Testis (tissue), 3 donors: ENCODE data around the gene CLDN3. TPM values are rescaled to one million over a fixed set of nuclear protein-coding genes. Genes with fewer than 3 reads are reported as not detected.
A peak's percentile ranks its signal among the peaks of the same experiment; 100 is the strongest.
"Not testable (repeated sequence)": the region's sequence is repeated elsewhere in the genome, so short reads cannot be mapped to it uniquely, and the experiment has no call there.

Experiments
- DNase-seq: peaks from one replicate; pipeline ENCODE4 v3.0.0-alpha.2; 2019
- H3K27ac ChIP-seq, 2 donors: fragments of 200-600 bp; sonication (generic); one replicate each; pipeline ENCODE4 v1.5.1; 2019
- H3K27me3 ChIP-seq: fragments of 200-600 bp; sonication (generic); one replicate; pipeline ENCODE4 v1.5.1; 2019
- H3K36me3 ChIP-seq: fragments of 200-600 bp; sonication (generic); one replicate; pipeline ENCODE4 v1.5.1; 2017; ENCODE audit warnings: low read depth; ENCODE audit errors: missing control alignments
- H3K4me1 ChIP-seq: fragments of 200-600 bp; sonication (generic); one replicate; pipeline ENCODE4 v1.5.1; 2019
- H3K4me3 ChIP-seq, 2 donors: fragments of 200-600 bp; sonication (generic); one replicate each; pipeline ENCODE4 v1.5.1; 2017 to 2019
- H3K9me3 ChIP-seq: fragments of 200-600 bp; sonication (generic); one replicate; pipeline ENCODE4 v1.5.1; 2017
- POLR2A ChIP-seq: fragments of 450-650 bp; IDR thresholded peaks from one replicate; pipeline ENCODE4 v1.6.1; 2017; ENCODE audit warnings: antibody characterized with exemption, mild to moderate bottlenecking, moderate library complexity
- WGBS, 2 donors: methylation state at CpG; one replicate each; pipeline ENCODE4 v1.1.5; 2018; 5-methylcytosine and 5-hydroxymethylcytosine counted together
- intact Hi-C: fragments of 100-400 bp; cut with DNase I; formaldehyde crosslinking; loops from one replicate; pipeline ENCODE4 v1.15.1; 2023; ENCODE audit warnings: low total_unique reads
- polyA plus RNA-seq: library from polyadenylated mRNA; stranded (reverse); fragments of 350-450 nt; fragmentation: Illumina TruSeq; extraction: RNeasy Lipid Tissue Mini Kit (QIAGEN cat#74804); gene quantifications from one replicate; pipeline ENCODE4 v1.2.3, GENCODE V29; 2014; ENCODE audit warnings: low read depth, low replicate concordance; ENCODE audit not compliant: insufficient read depth
- total RNA-seq, 2 donors: library from RNA; depleted of rRNA; stranded (reverse); fragments of >200 nt; gene quantifications; one replicate each; pipeline ENCODE4 v1.2.3, GENCODE V29; 2016
- TF ChIP-seq, protein P1 (sequence below), 3 experiments: fragments of 450-650 bp in 2 of 3; fragments of 200-600 bp in 1 of 3; sonication (generic) in 1 of 3; IDR thresholded peaks; one replicate each; pipeline ENCODE4 v1.5.1; 2016 to 2019; ENCODE audit warnings: antibody characterized with exemption in 3 of 3, mild to moderate bottlenecking in 2 of 3, moderate library complexity in 1 of 3

Gene CLDN3
- total and polyA plus RNA-seq, 3 donors from 2014 or later = 1.9 to 6.1 (median 5.1) TPM

DNA sequence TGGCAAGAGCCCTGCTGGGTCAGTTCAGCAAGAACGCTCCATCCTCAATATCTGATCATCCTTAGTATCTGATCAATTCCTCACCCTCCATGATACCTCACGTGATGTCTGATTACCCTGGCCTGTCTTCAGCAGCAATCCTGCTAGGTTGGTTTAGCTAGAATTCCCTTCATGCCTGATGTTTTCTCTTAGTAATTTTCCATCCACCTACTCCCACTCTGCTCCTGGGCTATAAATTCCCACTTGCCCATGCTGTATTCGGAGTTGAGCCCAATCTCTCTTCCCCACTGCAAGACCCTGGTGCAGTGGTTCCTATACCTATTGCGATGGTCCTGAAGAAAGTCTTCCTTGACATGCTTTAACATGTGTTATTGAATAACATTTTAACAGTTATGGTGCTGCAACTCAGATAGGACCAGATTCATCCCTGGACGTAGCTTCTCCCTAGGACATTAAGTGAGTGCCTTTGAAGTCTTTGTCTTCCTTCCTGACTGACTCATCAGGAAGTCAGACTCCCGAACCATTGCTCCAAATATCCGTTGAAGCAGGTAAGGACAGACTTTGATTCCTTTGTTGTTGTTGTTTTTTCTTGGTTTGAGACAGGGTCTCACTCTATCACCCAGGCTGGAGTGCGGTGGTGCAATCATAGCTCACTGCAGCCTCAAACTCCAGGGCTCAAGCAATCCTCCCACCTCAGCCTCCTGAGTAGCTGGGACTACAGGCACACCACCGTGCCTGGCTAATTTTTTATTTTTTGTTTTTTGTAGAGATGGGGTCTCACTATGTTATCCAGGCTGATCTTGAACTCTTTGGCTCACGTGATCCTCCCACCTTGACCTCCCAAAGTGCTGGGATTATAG is 29.4 kb upstream of the CLDN3 start:
- 70 to 74% methylated on average over 10 of the region's 10 CpGs for WGBS, 2 donors
- H3K27me3 ChIP-seq = no peaks in the 10 kb centered on the region
- no peaks in the 10 kb centered on the region for H3K9me3 ChIP-seq
- no peak for TF ChIP-seq POLR2A
- TF ChIP-seq, protein P1, sequence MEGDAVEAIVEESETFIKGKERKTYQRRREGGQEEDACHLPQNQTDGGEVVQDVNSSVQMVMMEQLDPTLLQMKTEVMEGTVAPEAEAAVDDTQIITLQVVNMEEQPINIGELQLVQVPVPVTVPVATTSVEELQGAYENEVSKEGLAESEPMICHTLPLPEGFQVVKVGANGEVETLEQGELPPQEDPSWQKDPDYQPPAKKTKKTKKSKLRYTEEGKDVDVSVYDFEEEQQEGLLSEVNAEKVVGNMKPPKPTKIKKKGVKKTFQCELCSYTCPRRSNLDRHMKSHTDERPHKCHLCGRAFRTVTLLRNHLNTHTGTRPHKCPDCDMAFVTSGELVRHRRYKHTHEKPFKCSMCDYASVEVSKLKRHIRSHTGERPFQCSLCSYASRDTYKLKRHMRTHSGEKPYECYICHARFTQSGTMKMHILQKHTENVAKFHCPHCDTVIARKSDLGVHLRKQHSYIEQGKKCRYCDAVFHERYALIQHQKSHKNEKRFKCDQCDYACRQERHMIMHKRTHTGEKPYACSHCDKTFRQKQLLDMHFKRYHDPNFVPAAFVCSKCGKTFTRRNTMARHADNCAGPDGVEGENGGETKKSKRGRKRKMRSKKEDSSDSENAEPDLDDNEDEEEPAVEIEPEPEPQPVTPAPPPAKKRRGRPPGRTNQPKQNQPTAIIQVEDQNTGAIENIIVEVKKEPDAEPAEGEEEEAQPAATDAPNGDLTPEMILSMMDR (IDR thresholded peaks at IDR 0.05) = no peak
- intact Hi-C loops = no loop called here
- no peaks in the 10 kb centered on the region for H3K36me3 ChIP-seq
- no peaks in the 10 kb centered on the region for H3K4me1 ChIP-seq
- no peak overlapping the region for H3K4me3 ChIP-seq
- no peak overlapping the region for H3K27ac ChIP-seq
- no peak for DNase-seq

DNA sequence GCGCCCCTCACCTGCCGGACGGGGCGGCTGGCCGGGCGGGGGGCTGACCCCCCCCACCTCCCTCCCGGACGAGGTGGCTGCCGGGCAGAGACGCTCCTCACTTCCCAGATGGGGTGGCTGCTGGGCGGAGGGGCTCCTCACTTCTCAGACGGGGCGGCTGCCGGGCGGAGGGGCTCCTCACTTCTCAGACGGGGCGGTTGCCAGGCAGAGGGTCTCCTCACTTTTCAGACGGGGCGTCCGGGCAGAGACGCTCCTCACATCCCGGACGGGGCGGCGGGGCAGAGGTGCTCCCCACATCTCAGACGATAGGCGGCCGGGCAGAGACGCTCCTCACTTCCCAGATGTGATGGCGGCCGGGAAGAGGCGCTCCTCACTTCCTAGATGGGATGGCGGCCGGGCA is 27.1 kb upstream of the CLDN3 start:
- H3K4me3 ChIP-seq, DNase-seq, H3K27ac ChIP-seq, H3K9me3 ChIP-seq, H3K4me1 ChIP-seq, H3K27me3 ChIP-seq, H3K36me3 ChIP-seq, intact Hi-C loops: not testable (repeated sequence)
- WGBS, 2 donors = 96% methylated on average over 10 of the region's 34 CpGs; no CpG with 5 or more reads in 1 of the 2 donors

DNA sequence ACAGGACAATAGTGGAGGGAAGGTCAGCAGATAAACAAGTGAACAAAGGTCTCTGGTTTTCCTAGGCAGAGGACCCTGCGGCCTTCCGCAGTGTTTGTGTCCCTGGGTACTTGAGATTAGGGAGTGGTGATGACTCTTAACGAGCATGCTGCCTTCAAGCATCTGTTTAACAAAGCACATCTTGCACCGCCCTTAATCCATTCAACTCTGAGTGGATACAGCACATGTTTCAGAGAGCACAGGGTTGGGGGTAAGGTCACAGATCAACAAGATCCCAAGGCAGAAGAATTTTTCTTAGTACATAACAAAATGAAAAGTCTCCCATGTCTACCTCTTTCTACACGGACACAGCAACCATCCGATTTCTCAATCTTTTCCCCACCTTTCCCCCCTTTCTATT is 26.6 kb upstream of the CLDN3 start:
- H3K4me3 ChIP-seq, H3K9me3 ChIP-seq, intact Hi-C loops, H3K27ac ChIP-seq, H3K27me3 ChIP-seq, H3K4me1 ChIP-seq, H3K36me3 ChIP-seq, DNase-seq: not testable (repeated sequence)
- 38 to 70% methylated on average over 3 to 4 of the region's 6 CpGs for WGBS, 2 donors

DNA sequence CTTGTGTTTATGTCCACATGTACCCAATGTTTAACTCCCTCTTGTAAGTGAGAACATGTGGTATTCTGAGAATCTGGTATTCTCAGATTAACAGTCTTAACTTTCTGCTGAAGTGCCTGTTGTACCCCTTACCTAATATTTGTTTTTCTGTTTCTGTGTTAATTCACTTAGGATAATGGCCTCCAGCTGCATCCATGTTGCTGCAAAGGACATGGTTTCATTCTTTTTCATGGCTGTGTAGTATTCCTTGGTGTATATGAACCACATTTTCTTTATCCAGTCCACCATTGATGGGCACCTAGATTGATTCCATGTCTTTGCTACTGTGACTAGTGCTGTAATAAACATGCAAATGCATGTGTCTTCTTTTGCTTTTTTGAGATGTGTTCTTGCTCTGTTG is 25.1 kb upstream of the CLDN3 start:
- H3K4me1 ChIP-seq, DNase-seq, H3K27me3 ChIP-seq, H3K9me3 ChIP-seq, H3K4me3 ChIP-seq, H3K36me3 ChIP-seq, H3K27ac ChIP-seq: not testable (repeated sequence)
- intact Hi-C loops = loop anchor here (2.0 kb wide), 1 partner anchor 18 kb away; no protein-coding TSS in a partner anchor

DNA sequence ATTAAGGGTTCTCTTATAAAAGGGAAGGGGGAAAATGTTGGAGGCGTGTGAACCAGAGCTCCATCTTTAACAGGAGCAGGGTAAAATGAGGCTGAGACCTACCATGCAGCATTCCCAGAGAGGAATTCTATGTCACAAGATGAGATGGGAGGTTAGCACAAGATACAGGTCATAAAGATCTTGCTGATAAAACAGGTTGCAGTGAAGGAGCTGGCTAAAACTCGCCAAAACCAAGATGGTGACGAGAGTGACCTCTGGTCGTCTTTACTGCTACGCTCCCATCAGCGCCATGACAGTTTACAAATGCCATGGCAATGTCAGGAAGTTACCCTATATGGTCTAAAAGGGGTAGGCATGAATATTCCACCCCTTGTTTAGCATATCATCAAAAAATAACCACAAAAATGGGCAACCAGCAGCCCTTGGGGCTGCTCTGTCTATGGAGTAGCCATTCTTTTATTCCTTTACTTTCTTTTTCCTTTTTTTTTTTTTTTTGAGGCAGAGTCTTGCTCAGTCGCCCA is 21.2 kb upstream of the CLDN3 start:
- DNase-seq, H3K4me1 ChIP-seq, H3K27ac ChIP-seq, H3K9me3 ChIP-seq, H3K36me3 ChIP-seq, intact Hi-C loops, H3K27me3 ChIP-seq: not testable (repeated sequence)
- H3K4me3 ChIP-seq = peak overlapping the region in 1 of 2 donors; percentile 11
- 69 to 70% methylated on average over 7 of the region's 7 CpGs for WGBS, 2 donors

DNA sequence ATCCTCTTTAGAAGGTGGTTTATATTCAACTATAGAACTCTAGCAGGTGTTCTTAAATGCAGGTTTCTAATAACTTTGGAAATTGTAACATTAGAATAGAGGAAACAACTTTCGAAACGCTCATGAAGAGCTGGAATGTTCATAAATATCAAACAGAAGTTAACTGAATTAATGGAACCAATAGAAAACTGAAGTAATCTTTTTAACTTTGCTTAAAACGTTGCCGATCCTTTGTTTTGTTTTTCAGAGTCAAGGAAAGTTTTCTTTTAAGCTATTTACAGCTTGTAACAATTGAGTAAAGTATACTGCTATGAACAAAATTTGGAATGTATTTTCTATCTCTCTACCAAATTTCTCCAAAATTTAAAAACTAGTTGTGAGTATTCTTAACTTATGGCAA is 19.0 kb upstream of the CLDN3 start:
- H3K9me3 ChIP-seq = no peaks in the 10 kb centered on the region
- intact Hi-C loops = no loop called here
- TF ChIP-seq, protein P1 (IDR thresholded peaks at IDR 0.05) = no peak
- no peak for TF ChIP-seq POLR2A
- WGBS, 2 donors = 89 to 92% methylated on average over 4 of the region's 4 CpGs
- H3K4me3 ChIP-seq = no peak overlapping the region
- no peaks in the 10 kb centered on the region for H3K36me3 ChIP-seq
- H3K4me1 ChIP-seq = no peaks in the 10 kb centered on the region
- no peak overlapping the region for H3K27ac ChIP-seq
- no peak for DNase-seq
- H3K27me3 ChIP-seq = no peaks in the 10 kb centered on the region

DNA sequence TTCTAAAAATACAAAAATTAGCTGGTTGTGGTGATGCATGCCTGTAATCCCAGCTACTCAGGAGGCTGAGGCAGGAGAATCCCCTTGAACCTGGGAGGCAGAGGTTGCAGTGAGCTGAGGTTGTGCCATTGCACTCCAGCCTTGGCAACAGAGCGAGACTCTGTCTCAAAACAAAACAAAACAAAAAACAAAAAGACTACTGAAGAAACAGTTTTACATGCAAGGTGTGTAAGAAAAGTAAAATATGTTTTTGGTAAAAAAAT is 17.6 kb upstream of the CLDN3 start:
- H3K4me3 ChIP-seq, intact Hi-C loops, DNase-seq, H3K27ac ChIP-seq, H3K9me3 ChIP-seq, H3K27me3 ChIP-seq, H3K36me3 ChIP-seq, H3K4me1 ChIP-seq: not testable (repeated sequence)
- 93 to 100% methylated on average over 1 of the region's 1 CpG for WGBS, 2 donors
